ENCODE measurements around the gene ASPRV1. TPM values are rescaled to one million over a fixed set of nuclear protein-coding genes. Genes with fewer than 3 reads are reported as not detected.

The ASPRV1 gene
- total and polyA plus RNA-seq, 2 donors from 2014 or later = 1.6 to 2.1 TPM

DNA sequence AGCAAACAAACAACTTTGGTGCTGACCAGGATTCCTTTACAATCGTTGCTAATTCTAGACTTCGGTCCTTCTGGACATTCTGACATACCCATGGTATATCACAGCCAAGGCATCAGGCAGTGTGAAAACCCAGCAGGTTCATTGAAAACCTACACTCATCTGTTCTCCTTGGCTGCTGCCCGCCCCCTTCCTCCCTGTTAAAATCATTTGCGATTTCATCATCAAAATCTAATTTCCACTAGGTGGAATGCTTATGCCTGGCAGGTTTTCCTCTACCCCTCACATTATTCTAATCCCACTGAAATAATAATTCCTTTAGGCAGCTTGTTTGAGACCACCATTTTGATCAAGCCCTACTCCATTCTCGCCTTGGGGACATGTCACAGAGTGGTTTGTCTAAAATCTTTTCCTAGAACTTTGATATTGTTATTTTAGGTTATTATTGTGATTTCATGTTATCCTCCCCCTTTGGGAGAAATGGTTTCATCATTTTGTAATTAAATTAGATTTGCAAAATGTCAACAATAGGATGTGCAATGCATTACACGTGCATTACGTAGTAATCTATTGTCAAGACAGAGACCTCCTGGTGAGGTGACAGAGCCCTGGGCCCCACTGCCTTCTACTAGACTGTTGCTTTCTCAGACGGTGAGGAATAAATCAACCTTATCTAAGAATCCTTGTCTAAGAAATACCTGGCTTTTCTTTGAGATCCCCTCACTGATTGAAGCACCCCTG lies 31.0 kb upstream of the ASPRV1 start:
- Histone ChIP-seq H3K9ac (ENCODE audit: low read length in 3 of 3) (no peak overlapping the region), H3K27ac (ENCODE audit: low read depth in 2 of 2, low read length in 2 of 2) (no peak overlapping the region), H3K4me3 (ENCODE audit: low read length in 3 of 3) (no peak overlapping the region), H3K36me3 (ENCODE audit: control insufficient read depth in 2 of 3, insufficient read depth in 3 of 3, low read length in 3 of 3) (peaks cover 0 to 3% (median 0%) of the 10 kb centered on the region in 3 donors), H3K9me3 (ENCODE audit: control insufficient read depth in 2 of 3, insufficient read depth in 1 of 3, low read length in 3 of 3) (no peaks in the 10 kb centered on the region), H3K27me3 (ENCODE audit: control insufficient read depth, insufficient read depth, low read length) (no peaks in the 10 kb centered on the region), H3K4me1 (ENCODE audit: control insufficient read depth in 2 of 3, insufficient read depth in 2 of 3, low read depth in 1 of 3, low read length in 3 of 3) (no peaks in the 10 kb centered on the region)
- FAIRE-seq (no peak), DNase-seq (no peak)
- intact Hi-C loops (cut with DNase I) = no loop called here
- TF ChIP-seq CTCF (IDR thresholded peaks at IDR 0.05; ENCODE audit: borderline replicate concordance, extremely low read depth, insufficient read depth) = no peak

DNA sequence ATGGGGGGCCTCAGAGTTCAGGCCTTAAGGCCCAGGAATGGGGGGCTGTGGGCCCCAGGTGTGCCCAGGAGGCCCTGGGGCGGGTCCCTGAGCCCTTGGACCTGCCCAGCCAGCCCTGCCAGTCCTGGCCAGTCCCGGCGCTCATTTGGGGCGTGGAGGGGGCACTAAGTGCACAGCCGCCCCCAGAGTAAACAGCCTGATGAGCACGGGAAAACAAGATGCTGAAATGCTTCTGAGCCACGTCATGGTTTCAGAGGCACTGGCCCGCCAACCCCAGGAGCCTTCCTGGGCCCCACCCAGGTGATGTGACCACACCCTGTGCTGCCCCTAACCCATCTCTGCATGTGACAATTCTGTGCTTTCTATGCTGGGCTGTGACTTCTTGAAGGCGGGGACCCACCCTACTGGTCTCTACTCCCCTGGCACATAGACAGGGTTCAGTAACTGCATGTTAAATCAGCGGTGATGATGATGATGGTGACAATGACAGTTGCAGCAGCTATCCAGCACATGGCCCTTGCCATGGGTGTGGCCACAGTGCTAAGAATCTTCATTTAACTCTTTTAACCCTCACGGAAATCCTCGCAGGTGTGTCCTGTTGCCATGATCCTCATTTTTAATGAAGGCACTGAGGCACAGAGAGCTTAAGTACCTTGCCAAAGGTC lies 28.1 kb upstream of the ASPRV1 start:
- intact Hi-C loops (cut with DNase I) = no loop called here
- no peak for FAIRE-seq

DNA sequence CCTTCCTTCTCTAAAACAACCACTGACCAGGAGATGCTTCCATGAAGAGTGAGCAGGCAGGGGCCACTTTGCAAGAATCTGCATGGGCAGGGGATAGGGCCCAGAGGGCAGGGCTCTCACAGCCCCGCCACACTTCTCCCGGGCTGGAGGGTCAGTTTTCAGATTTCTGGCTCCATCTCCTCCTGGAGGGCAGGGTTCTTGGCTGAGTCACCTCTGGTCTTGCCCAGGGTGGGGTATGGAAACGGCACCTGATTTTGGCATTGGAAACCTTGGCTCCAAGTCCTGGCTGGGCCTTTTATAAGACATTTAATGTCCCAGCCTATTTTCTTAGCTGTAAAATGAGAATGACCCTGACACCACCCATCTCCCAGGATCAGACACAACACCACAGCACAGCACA lies 27.6 kb upstream of the ASPRV1 start:
- DNase-seq = no peak
- TF ChIP-seq CTCF (IDR thresholded peaks at IDR 0.05; ENCODE audit: borderline replicate concordance, extremely low read depth, insufficient read depth) = no peak
- Histone ChIP-seq H3K4me1 (ENCODE audit: control insufficient read depth in 2 of 3, insufficient read depth in 2 of 3, low read depth in 1 of 3, low read length in 3 of 3) (no peaks in the 10 kb centered on the region), H3K9me3 (ENCODE audit: control insufficient read depth in 2 of 3, insufficient read depth in 1 of 3, low read length in 3 of 3) (no peaks in the 10 kb centered on the region), H3K36me3 (ENCODE audit: control insufficient read depth in 2 of 3, insufficient read depth in 3 of 3, low read length in 3 of 3) (no peaks in the 10 kb centered on the region), H3K27ac (ENCODE audit: low read depth in 2 of 2, low read length in 2 of 2) (no peak overlapping the region), H3K27me3 (ENCODE audit: control insufficient read depth, insufficient read depth, low read length) (no peaks in the 10 kb centered on the region), H3K4me3 (ENCODE audit: low read length in 3 of 3) (no peak overlapping the region), H3K9ac (ENCODE audit: low read length in 3 of 3) (no peak overlapping the region)
- intact Hi-C loops (cut with DNase I) = no loop called here
- FAIRE-seq = no peak

More for the DNA sequence above, 28.1 kb upstream of the ASPRV1 start:
- no peak for TF ChIP-seq CTCF (IDR thresholded peaks at IDR 0.05; ENCODE audit: borderline replicate concordance, extremely low read depth, insufficient read depth)
- H3K9ac ChIP-seq (ENCODE audit: low read length in 3 of 3) = no peak overlapping the region
- peak in 1 of 5 donors; percentile 47 for DNase-seq
- H3K36me3 ChIP-seq (ENCODE audit: control insufficient read depth in 2 of 3, insufficient read depth in 3 of 3, low read length in 3 of 3) = no peaks in the 10 kb centered on the region
- no peak overlapping the region for H3K4me3 ChIP-seq (ENCODE audit: low read length in 3 of 3)
- H3K9me3 ChIP-seq (ENCODE audit: control insufficient read depth in 2 of 3, insufficient read depth in 1 of 3, low read length in 3 of 3) = no peaks in the 10 kb centered on the region
- no peaks in the 10 kb centered on the region for H3K27me3 ChIP-seq (ENCODE audit: control insufficient read depth, insufficient read depth, low read length)
- no peak overlapping the region for H3K27ac ChIP-seq (ENCODE audit: low read depth in 2 of 2, low read length in 2 of 2)
- H3K4me1 ChIP-seq (ENCODE audit: control insufficient read depth in 2 of 3, insufficient read depth in 2 of 3, low read depth in 1 of 3, low read length in 3 of 3) = no peaks in the 10 kb centered on the region
